ENCODE results near the gene EXOC3. TPM values are rescaled to one million over a fixed set of nuclear protein-coding genes. Genes with fewer than 3 reads are reported as not detected.
A peak's percentile ranks its signal among the peaks of the same experiment; 100 is the strongest.

The EXOC3 gene
- total RNA-seq, 1 experiment from 2014 or later, result 52.4 TPM

- Histone ChIP-seq H3K27ac (ENCODE audit: low read depth, low read length) (peak overlapping the region; percentile 18; the same call in 1 of the 2 replicates), H3K9me3 (ENCODE audit: control insufficient read depth in 1 of 2, insufficient read depth in 1 of 2, low read depth in 1 of 2, low read length in 2 of 2) (no peaks in the 10 kb centered on the region), H3K79me2 (ENCODE audit: insufficient read depth, low read length) (peaks cover 22% of the 10 kb centered on the region), H3K36me3 (ENCODE audit: control insufficient read depth in 1 of 2, insufficient read depth in 2 of 2, low read length in 2 of 2) (peaks cover 3 to 5% of the 10 kb centered on the region in 2 experiments; a peak in 1 of 4 replicates), H3K4me2 (ENCODE audit: low read length) (peak overlapping the region; percentile 94), H3K27me3 (ENCODE audit: insufficient read depth, low read length) (no peaks in the 10 kb centered on the region), H3K9ac (ENCODE audit: low read length) (0 out of 2 replicates have a peak overlapping the region, but pooled peaks have one; percentile 89), H3K4me3 (replicated peaks in 1 of 2; ENCODE audit: low read depth in 1 of 2, low read length in 2 of 2) (peak overlapping the region; percentile 77 to 82; a peak in 3 of 4 replicates), H2AFZ (ENCODE audit: low read depth, low read length, poor library complexity, severe bottlenecking) (no peak overlapping the region), H4K20me1 (ENCODE audit: insufficient read depth) (peaks cover 3% of the 10 kb centered on the region; the same call in 1 of the 2 replicates), H3K4me1 (ENCODE audit: control insufficient read depth in 1 of 2, insufficient read depth in 2 of 2, low read length in 2 of 2) (peaks cover 5 to 16% of the 10 kb centered on the region in 2 experiments; a peak in 3 of 4 replicates), H3K9me2 (ENCODE audit: insufficient read depth) (no peaks in the 10 kb centered on the region)
- intact Hi-C loops (cut with micrococcal nuclease), result no loop called here
- TSS peak; percentile 61 for BruUV-seq (replicated peaks)
- ATAC-seq, result no peak
- no peak for DNase-seq (ENCODE audit: low read depth, low spot score)
- ChIA-PET CTCF (interaction anchor here (1.9 to 2.8 kb wide), 2 partner anchors 25 to 154 kb away, joined by 9 to 11 read pairs; no protein-coding TSS in a partner anchor), RAD21 (ENCODE audit: low non-redundant PET in 1 of 2, low total read pairs in 2 of 2, uncharacterized antibody in 2 of 2, unreplicated experiment in 2 of 2) (no interaction called here), POLR2A (no interaction called here)
- TF ChIP-seq ZFX (IDR thresholded peaks at IDR 0.05) (no peak), ZBTB33 (IDR thresholded peaks at IDR 0.05; ENCODE audit: extremely low read depth, insufficient replicate concordance, low read length) (no peak), TCF7L2 (IDR thresholded peaks at IDR 0.05; ENCODE audit: borderline replicate concordance, extremely low read depth, insufficient read depth, insufficient read length) (no peak), CTCF (IDR thresholded peaks at IDR 0.05 in 2 of 3, conservative IDR thresholded peaks at IDR 0.05 in 1 of 3; ENCODE audit: borderline replicate concordance in 1 of 3, insufficient read depth in 1 of 3, low read depth in 2 of 3, low read length in 2 of 3) (no peak), ELF1 (IDR thresholded peaks at IDR 0.05; ENCODE audit: borderline replicate concordance, low read depth) (no peak), EZH2 (IDR thresholded peaks at IDR 0.05) (no peak), FOSL1 (IDR thresholded peaks at IDR 0.05; ENCODE audit: low read depth) (no peak), SIN3A (IDR thresholded peaks at IDR 0.05; ENCODE audit: low read depth) (no peak), SRF (IDR thresholded peaks at IDR 0.05; ENCODE audit: low read depth) (no peak), JUND (IDR thresholded peaks at IDR 0.05) (no peak)
Measured at GRCh38 chr5:470961-471749, 28.2 kb downstream of the EXOC3 start.
